ENCODE measurements around the gene MRPS22. TPM values are rescaled to one million over a fixed set of nuclear protein-coding genes. Genes with fewer than 3 reads are reported as not detected.
A peak's percentile ranks its signal among the peaks of the same experiment; 100 is the strongest.

MRPS22 gene
- total and polyA plus RNA-seq, 2 of the 13 experiments (the other 11 are each of a cell fraction or from before 2014, with no cell fraction given), result 52.7 to 113 TPM

- TF ChIP-seq MXD1 (CRISPR knock-in tag; IDR thresholded peaks at IDR 0.05) (peak; percentile 28; the same call in 1 of the 2 replicates), NFKB2 (CRISPR knock-in tag; IDR thresholded peaks at IDR 0.05; ENCODE audit: borderline replicate concordance) (0 out of 2 replicates have a peak, but pooled peaks have one; percentile 58), MLLT10 (CRISPR knock-in tag; IDR thresholded peaks at IDR 0.05) (no peak), LCORL (IDR thresholded peaks at IDR 0.05) (peak; percentile 44; the same call in 1 of the 2 replicates), LCORL (CRISPR knock-in tag; IDR thresholded peaks at IDR 0.05) (peak; percentile 43), ONECUT2 (CRISPR knock-in tag; IDR thresholded peaks at IDR 0.05) (peak; percentile 72), NCOA2 (CRISPR knock-in tag; IDR thresholded peaks at IDR 0.05) (peak; percentile 30; the same call in 1 of the 2 replicates), SNRNP70 (IDR thresholded peaks at IDR 0.05; ENCODE audit: low read depth, low read length) (no peak), CBX2 (IDR thresholded peaks at IDR 0.05; ENCODE audit: low read depth, low read length) (no peak), CBX2 (CRISPR knock-in tag; IDR thresholded peaks at IDR 0.05; ENCODE audit: low read depth) (no peak), ZNF616 (CRISPR knock-in tag; IDR thresholded peaks at IDR 0.05; ENCODE audit: low read depth) (no peak), GPN1 (CRISPR knock-in tag; IDR thresholded peaks at IDR 0.05; ENCODE audit: borderline replicate concordance) (no peak), RFXANK (CRISPR knock-in tag; IDR thresholded peaks at IDR 0.05) (no peak), KMT2B (CRISPR knock-in tag; IDR thresholded peaks at IDR 0.05) (peak; percentile 86), NCOR1 (IDR thresholded peaks at IDR 0.05; ENCODE audit: borderline replicate concordance, low read length) (no peak), KDM5A (IDR thresholded peaks at IDR 0.05; ENCODE audit: borderline replicate concordance, low read length) (peak; percentile 49; the same call in 1 of the 2 replicates), ZNF776 (CRISPR knock-in tag; IDR thresholded peaks at IDR 0.05) (no peak), DR1 (CRISPR knock-in tag; IDR thresholded peaks at IDR 0.05) (peak; percentile 90), ZNF20 (CRISPR knock-in tag; IDR thresholded peaks at IDR 0.05) (no peak), TAF1 (CRISPR knock-in tag; IDR thresholded peaks at IDR 0.05) (peak; percentile 89), ZNF850 (CRISPR knock-in tag; conservative IDR thresholded peaks at IDR 0.05) (0 out of 2 replicates have a peak, but pooled peaks have one; percentile 14), ELF3 (CRISPR knock-in tag; IDR thresholded peaks at IDR 0.05) (peak; percentile 90), MZF1 (CRISPR knock-in tag; IDR thresholded peaks at IDR 0.05; ENCODE audit: borderline replicate concordance) (peak; percentile 71; the same call in 1 of the 2 replicates), ZNF367 (CRISPR knock-in tag; IDR thresholded peaks at IDR 0.05; ENCODE audit: borderline replicate concordance) (no peak; the same call in 1 of the 2 replicates), REST (IDR thresholded peaks at IDR 0.05; ENCODE audit: borderline replicate concordance in 1 of 2, low read depth in 1 of 2, low read length in 2 of 2) (peak in 1 of 2 experiments; percentile 40; a peak in 1 of 4 replicates), ZNF276 (CRISPR knock-in tag; IDR thresholded peaks at IDR 0.05; ENCODE audit: low read depth) (peak; percentile 42)
These were observed 45.9 kb downstream of the MRPS22 start, which contains the start of gene COPB2 (continued) for GRCh38 chr3:139389552-139390368.

Data from HepG2 (cell line).